Skeletal muscle satellite cell (primary cell): ENCODE measurements around the gene MRC2. TPM values are rescaled to one million over a fixed set of nuclear protein-coding genes. Genes with fewer than 3 reads are reported as not detected.

Experiments used
- small RNA-seq: library from RNA; depleted of rRNA; stranded (forward); fragments of <200 nt; gene quantifications from one replicate; pipeline ENCODE3, GENCODE V24; 2012

Gene MRC2

Small RNAs within 50 kb of the gene (small RNA-seq; reads per million reads assigned to genes)
- gene RF00019 = not detected
- gene RNU6-446P = not detected
